KG1 (cell line): ENCODE data around the gene RECQL5.

Experiments used
- DNase-seq: peaks from one replicate; lab custom pipeline; 2025; lab: John Stamatoyannopoulos, UW

RECQL5 gene

GRCh38 chr17:75666959-75667790 is at the start of gene RECQL5, which contains the start of gene SAP30BP:
Gene RECQL5 (minus strand): TSS chr17:75667154. CDS start chr17:75666557, 597 bp downstream.
Gene SAP30BP (plus strand): TSS chr17:75667338. CDS start chr17:75667373, 35 bp downstream.
- DNase-seq: peak; percentile 93

GRCh38 chr17:75712446-75712845 is 45.5 kb upstream of the RECQL5 start:
- no peak for DNase-seq

GRCh38 chr17:75707079-75707571 is 40.2 kb upstream of the RECQL5 start:
- DNase-seq: no peak

- no peak for DNase-seq
Observed at GRCh38 chr17:75706042-75706728, 39.2 kb upstream of the RECQL5 start.

- DNase-seq: no peak
Observed at GRCh38 chr17:75704963-75705875, 38.3 kb upstream of the RECQL5 start.

- DNase-seq: no peak
Observed at GRCh38 chr17:75703591-75703990, 36.6 kb upstream of the RECQL5 start.

GRCh38 chr17:75703191-75703590 is 36.2 kb upstream of the RECQL5 start:
- no peak for DNase-seq

GRCh38 chr17:75701288-75701687 is 34.3 kb upstream of the RECQL5 start:
- no peak for DNase-seq

- DNase-seq: no peak
Observed at GRCh38 chr17:75698659-75699058, 31.7 kb upstream of the RECQL5 start.

GRCh38 chr17:75697651-75698291 is 30.8 kb upstream of the RECQL5 start:
- DNase-seq: no peak

GRCh38 chr17:75695830-75696271 is 28.9 kb upstream of the RECQL5 start:
- no peak for DNase-seq

- DNase-seq: no peak
Observed at GRCh38 chr17:75695141-75695829, 28.3 kb upstream of the RECQL5 start.

- no peak for DNase-seq
Observed at GRCh38 chr17:75694536-75694935, 27.6 kb upstream of the RECQL5 start.

GRCh38 chr17:75693500-75694481 is 26.8 kb upstream of the RECQL5 start:
- no peak for DNase-seq

GRCh38 chr17:75692976-75693375 is 26.0 kb upstream of the RECQL5 start:
- no peak for DNase-seq

GRCh38 chr17:75691801-75692626 is 25.1 kb upstream of the RECQL5 start:
- DNase-seq: no peak

- peak; percentile 13 for DNase-seq
Observed at GRCh38 chr17:75691371-75691791, 24.4 kb upstream of the RECQL5 start.

GRCh38 chr17:75689441-75689873 is 22.5 kb upstream of the RECQL5 start:
- DNase-seq: peak; percentile 3
